HG03439 (cell line): ENCODE results near the gene MOB3A.
A peak's percentile ranks its signal among the peaks of the same experiment; 100 is the strongest.

Experiments
- ATAC-seq: cut with Tn5 transposase; IDR thresholded peaks from one replicate; pipeline ENCODE4 v1.9.1; 2021; ENCODE audit warnings: mild to moderate bottlenecking, moderate library complexity; ENCODE audit not compliant: unreplicated experiment

The MOB3A gene

DNA sequence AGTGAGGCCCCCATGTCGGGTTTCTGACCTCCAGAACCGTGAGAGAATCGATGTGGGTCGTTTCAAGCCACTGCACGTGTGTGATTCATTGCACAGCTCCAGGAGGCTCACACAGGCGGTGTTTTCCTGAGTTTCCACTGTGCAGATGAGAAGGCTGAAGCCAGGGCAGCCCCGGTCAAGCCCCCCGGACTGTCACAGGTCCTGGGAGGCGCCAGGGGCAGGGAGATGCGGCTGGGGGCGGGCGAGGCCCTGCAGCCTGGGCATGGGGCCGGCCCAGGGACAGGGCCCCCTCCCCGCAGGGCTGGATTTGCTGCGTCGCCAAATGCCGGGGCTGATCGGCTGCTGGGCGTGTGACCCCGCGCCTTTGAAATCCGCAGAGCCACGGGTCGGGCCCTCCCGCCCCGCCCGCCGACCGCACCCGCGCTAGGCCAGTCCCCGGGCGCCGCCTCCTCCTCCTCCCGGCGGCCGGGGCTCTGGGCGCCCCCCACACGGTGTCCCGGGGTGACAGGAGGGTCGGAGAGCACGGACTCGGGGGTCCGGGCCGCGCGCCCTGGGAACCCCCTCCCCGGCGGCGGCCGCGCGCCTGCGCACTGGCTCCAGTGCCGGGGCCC is 35.1 kb downstream of the MOB3A start:
- ATAC-seq, result peak; percentile 28

DNA sequence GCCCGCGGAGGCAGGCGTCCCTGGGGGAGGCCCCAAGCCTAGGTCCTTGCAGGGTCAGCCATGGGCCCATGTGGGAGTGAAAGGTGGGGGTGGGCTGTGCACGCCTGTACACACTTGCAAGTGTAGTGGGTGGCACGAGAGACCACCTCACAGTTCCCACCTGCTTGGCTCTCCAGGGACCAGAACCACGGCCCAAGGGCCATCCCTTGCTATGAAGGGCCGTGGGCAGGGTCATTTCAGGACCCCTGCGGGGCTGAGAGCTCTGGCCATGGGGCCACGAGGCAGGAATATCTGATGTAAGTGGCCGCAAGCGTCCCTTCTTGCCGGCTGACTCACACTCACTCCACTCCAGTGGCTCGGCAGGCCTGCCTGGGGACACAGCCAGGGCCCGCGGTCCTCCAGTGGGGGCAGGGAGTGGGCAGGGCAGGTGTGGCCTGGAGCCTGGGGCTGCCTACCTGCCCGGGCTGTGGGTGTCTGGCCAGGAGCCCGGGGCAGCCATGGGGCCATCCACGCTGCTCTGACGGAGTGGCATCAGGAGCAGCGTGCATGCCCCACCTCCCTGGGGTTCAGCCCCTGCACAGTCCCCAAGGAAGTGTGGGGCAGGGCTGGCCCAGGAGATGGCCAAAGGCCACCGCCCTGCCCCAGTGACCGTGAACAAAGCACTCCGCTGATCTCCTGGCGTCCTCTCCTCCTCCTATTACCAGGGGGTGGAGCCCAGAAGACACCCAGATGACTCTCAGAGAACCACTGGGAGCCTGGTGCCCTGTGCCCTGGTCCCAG is 36.5 kb downstream of the MOB3A start:
- ATAC-seq, result no peak

DNA sequence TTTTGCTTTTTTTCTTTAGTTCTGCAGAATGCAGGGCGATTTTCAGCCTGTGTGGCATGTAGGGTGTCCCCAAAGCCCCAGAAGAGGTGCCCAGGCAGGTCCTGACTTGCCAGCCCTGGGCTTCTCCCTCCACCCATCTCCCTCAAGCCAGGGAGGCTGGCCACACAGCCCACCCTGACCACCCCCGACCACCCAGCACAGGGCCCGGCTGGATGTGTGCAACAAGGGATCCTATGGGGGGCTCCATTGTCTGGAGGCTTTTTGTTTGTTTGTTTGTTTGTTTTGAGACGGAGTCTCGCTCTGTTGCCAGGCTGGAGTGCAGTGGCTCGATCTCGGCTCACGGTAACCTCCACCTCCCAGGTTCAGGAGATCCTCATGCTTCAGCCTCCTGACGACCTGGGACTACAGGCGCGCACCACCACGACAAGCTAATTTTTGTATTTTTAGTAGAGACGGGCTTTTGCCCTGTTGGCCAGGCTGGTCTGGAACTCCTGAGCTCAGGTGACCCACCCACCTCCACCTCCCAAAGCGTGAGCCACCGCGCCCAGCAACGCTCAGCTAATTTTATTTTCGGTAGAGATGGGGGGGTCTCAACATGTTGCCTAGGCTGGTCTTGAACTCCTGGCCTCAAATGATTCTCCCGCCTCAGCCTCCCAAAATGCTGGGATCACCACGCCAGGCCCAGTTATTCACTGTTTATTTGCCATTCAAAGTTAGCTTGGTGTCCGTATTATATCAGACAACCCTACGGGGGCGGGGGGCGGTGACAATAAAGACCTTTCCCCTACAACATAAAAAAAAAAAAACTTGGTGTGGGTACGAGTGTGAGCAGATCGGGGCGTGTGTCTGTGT is 37.3 kb downstream of the MOB3A start:
- ATAC-seq, result no peak

DNA sequence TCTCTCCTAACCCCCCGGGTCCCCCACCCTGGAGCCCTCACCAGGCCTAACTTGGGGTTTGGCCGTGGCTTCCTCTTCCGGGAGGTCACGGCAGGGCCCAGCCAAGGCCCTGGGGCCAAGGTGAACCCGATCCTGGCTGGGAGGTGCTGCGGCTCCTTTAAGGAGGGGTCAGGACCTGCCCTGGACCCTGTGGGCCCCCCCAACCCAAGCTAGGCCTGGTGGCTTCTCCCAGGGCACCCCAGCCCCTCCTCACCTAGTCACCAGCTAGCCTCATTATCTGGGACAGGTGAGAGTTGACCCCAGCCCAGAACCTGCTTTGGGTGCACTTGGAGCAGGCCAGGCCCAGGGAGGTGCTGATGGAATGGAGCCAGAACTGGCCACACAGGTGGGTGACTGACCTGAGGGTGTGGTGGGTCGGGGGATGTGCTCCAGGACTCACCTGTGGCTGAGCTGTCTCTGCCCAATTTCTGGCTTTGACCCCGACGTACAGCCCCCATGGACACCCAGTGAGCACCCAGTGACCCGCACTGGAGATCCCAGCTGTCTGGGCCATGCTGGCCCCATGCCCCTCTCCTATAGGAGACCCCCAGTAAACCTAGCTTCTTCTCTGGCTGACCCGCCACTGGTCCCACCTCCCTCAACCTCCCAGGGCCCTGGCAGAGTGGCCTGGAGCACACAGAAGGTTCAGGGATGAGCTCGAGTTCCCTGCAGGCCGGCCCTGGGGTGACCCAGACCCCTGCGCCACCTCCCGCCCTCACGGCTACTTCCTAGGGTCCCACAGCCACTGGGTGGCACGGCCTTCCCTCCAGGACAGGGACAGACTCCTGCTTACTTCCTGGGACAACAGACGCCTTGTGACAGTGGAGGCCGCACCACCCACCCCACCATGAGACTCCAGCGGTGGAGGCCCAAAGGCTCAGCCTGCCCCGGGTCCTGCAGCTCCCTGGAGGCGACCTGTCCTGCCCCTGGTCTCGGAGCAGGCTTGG is 38.3 kb downstream of the MOB3A start:
- ATAC-seq, result no peak

DNA sequence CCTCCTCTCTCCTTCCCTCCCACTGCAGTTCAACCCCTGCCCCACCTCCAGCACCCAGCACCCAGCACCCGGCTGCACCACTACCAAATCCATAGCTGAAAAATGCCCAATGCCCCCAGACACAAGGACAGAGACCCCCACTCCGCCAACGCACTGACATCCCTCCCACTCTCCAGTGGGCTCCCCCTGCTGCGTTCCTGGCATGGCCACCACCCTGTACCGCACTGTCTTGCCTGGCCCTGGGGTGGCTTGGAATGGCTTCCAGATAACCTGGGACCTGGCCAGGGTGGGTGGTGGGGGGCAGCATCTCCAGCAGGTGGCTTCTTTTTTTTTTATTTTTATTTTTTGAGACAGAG is 39.3 kb downstream of the MOB3A start:
- ATAC-seq, result no peak

DNA sequence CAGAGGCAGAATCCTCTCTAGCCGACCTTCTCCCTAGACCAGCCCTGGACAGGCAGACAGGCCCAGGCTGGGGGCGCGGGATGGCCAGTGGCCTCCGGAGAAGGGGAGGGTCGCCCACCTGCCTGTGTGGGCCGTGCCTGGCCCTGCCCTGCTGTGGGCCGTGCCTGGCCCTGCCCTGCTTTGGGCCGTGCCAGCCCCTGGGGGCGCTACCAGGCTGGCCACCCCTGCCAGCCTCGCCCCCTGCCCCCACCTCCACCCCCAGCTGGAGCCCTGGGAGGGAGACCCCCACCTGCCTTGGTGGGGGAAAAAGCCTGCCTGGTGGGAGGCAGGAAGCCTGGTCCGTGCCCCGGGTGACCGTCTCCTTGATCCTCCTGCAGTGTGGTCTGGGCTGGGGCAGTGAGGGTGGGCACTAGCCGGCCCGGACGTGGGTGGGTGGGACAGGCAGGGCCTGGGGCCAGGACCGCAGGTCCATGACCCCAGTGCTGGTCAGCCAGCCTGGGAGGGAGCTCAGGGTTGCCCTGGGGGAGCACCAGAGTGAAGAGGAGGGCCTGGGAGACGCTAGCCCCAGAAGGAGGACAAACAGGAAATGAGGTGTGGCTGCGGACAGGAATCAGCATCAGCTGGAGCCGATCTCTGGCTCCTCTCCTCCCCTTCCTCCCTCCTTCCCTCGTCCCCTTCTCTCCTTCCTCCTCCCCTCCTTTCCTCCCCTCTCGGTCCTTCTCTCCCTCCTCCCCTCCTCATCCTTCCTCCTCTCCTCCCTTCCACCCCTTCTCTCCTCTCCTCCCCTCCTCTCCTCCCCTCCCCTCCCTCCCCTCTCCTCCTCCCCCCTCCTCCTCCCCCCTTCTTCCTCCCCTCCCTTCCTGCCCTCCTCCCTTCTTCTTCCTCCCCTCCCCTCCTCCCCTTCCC is 39.9 kb downstream of the MOB3A start:
- ATAC-seq, result no peak

DNA sequence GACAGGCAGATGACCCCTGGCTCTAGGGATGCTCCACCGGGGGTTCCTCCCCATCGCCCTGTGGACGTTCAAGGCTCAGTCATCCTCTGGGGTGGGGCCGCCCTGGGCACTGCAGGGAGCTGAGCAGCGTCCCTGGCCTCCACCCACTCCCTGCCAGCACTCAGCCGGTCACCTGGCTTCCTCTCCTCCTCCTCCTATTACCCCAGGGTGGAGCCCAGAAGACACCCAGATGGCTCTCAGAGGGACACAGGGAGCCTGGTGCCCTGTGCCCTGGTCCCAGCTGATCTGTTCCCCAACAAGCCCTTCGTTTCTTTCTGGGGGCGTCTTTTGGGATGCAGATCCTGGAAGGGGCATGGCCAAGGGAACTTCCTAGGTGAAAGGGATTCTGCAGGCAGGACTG is 41.4 kb downstream of the MOB3A start:
- ATAC-seq, result no peak

- no peak for ATAC-seq
These were observed 42.3 kb downstream of the MOB3A start for GRCh38 chr19:2053601-2054389.

GRCh38 chr19:2051773-2052704 is 44.1 kb downstream of the MOB3A start:
- ATAC-seq, result no peak

- ATAC-seq, result peak; percentile 57
These were observed 44.9 kb downstream of the MOB3A start, which contains the start of gene MKNK2 for GRCh38 chr19:2050991-2051772. TSS of gene MKNK2 (minus strand) at chr19:2051244. CDS start at chr19:2050851, 393 bp downstream.

DNA sequence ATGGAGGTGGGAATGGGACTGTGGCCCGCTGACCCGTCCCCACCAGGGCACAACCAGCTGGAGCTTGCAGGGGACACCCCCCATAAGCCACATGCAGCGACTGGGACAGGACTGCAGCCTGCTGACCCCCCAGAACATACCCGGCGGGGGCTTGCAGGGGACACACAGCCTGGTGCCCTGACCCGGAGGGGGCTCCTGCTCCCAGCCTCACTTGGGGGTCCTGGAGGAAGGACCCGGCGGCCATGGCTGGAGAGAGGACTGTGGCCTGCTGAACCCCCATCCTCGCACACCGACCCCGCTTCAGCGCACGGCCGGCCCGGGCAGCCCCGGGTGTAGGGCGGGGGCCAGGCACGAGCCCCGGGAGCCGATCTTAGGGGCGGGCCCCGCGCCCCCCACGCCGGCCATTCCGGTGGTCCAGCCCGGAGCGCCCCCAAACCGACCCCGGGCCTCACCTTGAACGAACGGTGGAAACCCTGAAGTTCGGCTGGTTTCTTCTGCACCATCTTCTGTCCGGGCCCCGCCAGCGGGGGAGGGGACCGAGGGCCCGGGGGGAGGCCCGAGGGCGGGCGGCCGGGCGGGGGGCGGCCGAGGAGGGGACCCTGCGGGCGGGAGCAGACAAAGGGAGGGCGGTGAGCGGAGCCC is 45.7 kb downstream of the MOB3A start:
- ATAC-seq, result peak; percentile 12

DNA sequence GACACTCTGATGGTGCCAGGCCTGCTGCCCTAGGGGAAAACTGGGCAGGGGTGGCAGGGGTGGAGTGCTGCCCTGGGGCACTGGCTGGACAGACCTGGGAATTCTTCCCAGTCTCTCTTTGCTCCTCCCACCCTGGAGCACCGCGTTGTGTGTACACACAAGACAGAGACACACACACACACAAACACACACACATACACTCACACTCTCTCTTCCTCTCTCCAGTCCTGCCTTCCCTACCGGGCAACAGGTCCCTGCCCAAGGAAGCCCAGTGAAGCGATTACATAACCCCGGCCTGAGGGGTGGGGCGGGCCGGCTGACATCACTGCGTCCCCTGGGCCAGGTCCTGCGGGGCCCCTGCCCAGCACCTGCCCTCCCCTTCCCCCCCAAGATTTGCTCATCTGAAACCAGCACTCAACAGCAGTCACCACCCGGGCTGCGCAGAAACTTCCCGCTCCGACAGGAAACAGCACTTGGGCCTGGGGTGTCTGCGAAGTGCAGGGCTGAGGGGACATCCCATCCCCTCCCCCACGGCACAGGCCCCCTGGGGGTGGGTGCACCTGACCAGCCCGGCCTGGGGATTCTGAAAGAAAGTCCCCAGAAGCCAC is 46.3 kb downstream of the MOB3A start:
- no peak for ATAC-seq

DNA sequence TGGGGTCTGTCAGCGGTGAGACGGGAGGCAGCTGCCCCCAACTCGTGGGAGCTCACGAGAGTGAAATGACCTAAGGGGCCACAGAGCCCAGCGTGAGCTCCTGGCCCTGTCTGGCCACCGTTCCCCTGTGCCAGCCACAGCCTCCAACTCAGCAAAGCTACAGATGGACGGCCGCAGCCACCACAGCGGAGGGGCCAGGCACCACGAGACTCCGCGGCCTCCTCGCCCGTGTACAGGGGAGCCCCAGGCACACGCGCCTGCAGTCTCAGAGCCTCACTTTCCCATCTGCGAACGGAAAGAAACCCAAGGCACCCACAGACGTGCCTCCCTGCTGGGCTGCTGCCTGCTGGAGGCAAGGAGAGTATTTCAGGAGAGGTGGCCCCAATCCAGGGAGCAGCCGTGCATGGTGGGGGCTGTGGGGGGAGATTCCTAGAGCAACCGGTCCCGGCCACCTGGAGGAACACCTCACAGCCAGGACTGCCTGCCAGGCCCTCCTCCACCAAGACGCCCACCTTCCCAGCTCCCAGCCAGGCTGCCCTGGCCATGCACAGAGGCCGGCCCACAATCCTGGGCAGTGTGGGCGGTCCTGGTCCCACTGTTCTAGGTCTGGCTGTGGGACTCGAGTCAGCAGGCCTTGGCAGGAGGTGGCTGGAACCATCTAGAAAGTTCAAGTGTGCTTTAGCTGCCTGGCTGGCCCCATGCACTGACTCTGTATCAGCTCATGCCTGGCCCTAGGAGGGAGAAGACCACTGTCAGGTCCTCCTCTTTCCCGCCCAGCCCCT is 47.0 kb downstream of the MOB3A start:
- ATAC-seq, result no peak

GRCh38 chr19:2048104-2048958 is 47.8 kb downstream of the MOB3A start:
- ATAC-seq, result no peak
